H9 (cell line): ENCODE measurements around the gene PRICKLE3. TPM values are rescaled to one million over a fixed set of nuclear protein-coding genes. Genes with fewer than 3 reads are reported as not detected.

ENCODE experiments used
- DNase-seq: peaks from one replicate; pipeline ENCODE4 v3.0.0-alpha.2; 2017
- H2AFZ ChIP-seq: one replicate; pipeline ENCODE4 v1.6.1; 2013; ENCODE audit warnings: mild to moderate bottlenecking, low read length, control low read depth, moderate library complexity
- H2AK5ac ChIP-seq: 2 replicates; pipeline ENCODE4 v1.6.1; 2013; ENCODE audit warnings: low read length, control low read depth, mixed read lengths; ENCODE audit not compliant: insufficient read length
- H2BK120ac ChIP-seq: one replicate; pipeline ENCODE4 v1.6.1; 2013; ENCODE audit warnings: low read depth, mild to moderate bottlenecking, low read length, control low read depth, inconsistent platforms; ENCODE audit not compliant: poor library complexity, severe bottlenecking
- H2BK12ac ChIP-seq: 2 replicates; pipeline ENCODE4 v1.6.1; 2013; ENCODE audit warnings: low read length, control low read depth, mixed read lengths, low read depth; ENCODE audit not compliant: insufficient read length
- H2BK15ac ChIP-seq: 2 replicates; pipeline ENCODE4 v1.6.1; 2013; ENCODE audit warnings: low read depth, low read length, control low read depth
- H2BK20ac ChIP-seq: one replicate; pipeline ENCODE4 v1.6.1; 2013; ENCODE audit warnings: low read depth, mild to moderate bottlenecking, low read length, control low read depth, inconsistent platforms; ENCODE audit not compliant: poor library complexity, severe bottlenecking
- H2BK5ac ChIP-seq: 2 replicates; pipeline ENCODE4 v1.6.1; 2013; ENCODE audit warnings: low read length, control low read depth, mixed read lengths; ENCODE audit not compliant: insufficient read length
- H3K14ac ChIP-seq: 2 replicates; pipeline ENCODE4 v1.6.1; 2013; ENCODE audit warnings: low read length, control low read depth; ENCODE audit not compliant: insufficient read depth
- H3K18ac ChIP-seq: 2 replicates; pipeline ENCODE4 v1.6.1; 2013; ENCODE audit warnings: low read depth, mild to moderate bottlenecking, mixed read lengths, low read length, control low read depth; ENCODE audit not compliant: insufficient read length
- H3K23ac ChIP-seq: 2 replicates; pipeline ENCODE4 v1.6.1; 2013; ENCODE audit warnings: low read length, control low read depth, mixed read lengths, low read depth; ENCODE audit not compliant: insufficient read length
- H3K23me2 ChIP-seq: 2 replicates; pipeline ENCODE4 v1.6.1; 2013; ENCODE audit warnings: low read depth, mild to moderate bottlenecking, mixed read lengths, low read length, control low read depth; ENCODE audit not compliant: insufficient read length, poor library complexity, severe bottlenecking
- H3K27ac ChIP-seq: 2 replicates; pipeline ENCODE4 v1.5.1; 2013; ENCODE audit warnings: low read length, control low read depth, mixed read lengths, low read depth; ENCODE audit not compliant: insufficient read length
- H3K27me3 ChIP-seq: 2 replicates; pipeline ENCODE4 v1.6.1; 2013; ENCODE audit warnings: low read length, control low read depth, inconsistent platforms; ENCODE audit not compliant: insufficient read depth
- H3K4ac ChIP-seq: 2 replicates; pipeline ENCODE4 v1.6.1; 2013; ENCODE audit warnings: low read depth, mild to moderate bottlenecking, control low read depth, inconsistent platforms, low read length, moderate library complexity
- H3K4me1 ChIP-seq: 2 replicates; pipeline ENCODE4 v1.6.1; 2013; ENCODE audit warnings: low read length, control low read depth, inconsistent platforms; ENCODE audit not compliant: insufficient read depth
- H3K4me2 ChIP-seq: 2 replicates; pipeline ENCODE4 v1.6.1; 2013; ENCODE audit warnings: low read length, control low read depth, mixed read lengths; ENCODE audit not compliant: insufficient read length, insufficient read depth
- H3K56ac ChIP-seq: 2 replicates; pipeline ENCODE4 v1.6.1; 2013; ENCODE audit warnings: low read depth, mild to moderate bottlenecking, mixed read lengths, low read length, control low read depth; ENCODE audit not compliant: insufficient read length
- H3K79me1 ChIP-seq: 2 replicates; pipeline ENCODE4 v1.6.1; 2013; ENCODE audit warnings: low read depth, mild to moderate bottlenecking, moderate library complexity, low read length, control low read depth, inconsistent platforms; ENCODE audit not compliant: insufficient read depth, poor library complexity, severe bottlenecking
- H3K79me2 ChIP-seq: 2 replicates; pipeline ENCODE4 v1.6.1; 2013; ENCODE audit warnings: low read length, control low read depth, inconsistent platforms; ENCODE audit not compliant: insufficient read depth
- H3K9ac ChIP-seq: 2 replicates; pipeline ENCODE4 v1.6.1; 2013; ENCODE audit warnings: low read length, control low read depth, mixed read lengths; ENCODE audit not compliant: insufficient read length; ENCODE audit errors: extremely low read depth
- H3K9me3 ChIP-seq: one replicate; pipeline ENCODE4 v1.6.1; 2013; ENCODE audit warnings: low read depth, low read length, inconsistent platforms; ENCODE audit not compliant: control insufficient read depth
- H3T11ph ChIP-seq: one replicate; pipeline ENCODE4 v1.6.1; 2013; ENCODE audit warnings: mild to moderate bottlenecking, low read length, control low read depth, inconsistent platforms
- H4K20me1 ChIP-seq: one replicate; pipeline ENCODE4 v1.6.1; 2013; ENCODE audit not compliant: control insufficient read depth, insufficient read length, insufficient read depth
- H4K5ac ChIP-seq: 2 replicates; pipeline ENCODE4 v1.6.1; 2013; ENCODE audit warnings: low read depth, mild to moderate bottlenecking, mixed read lengths, low read length, control low read depth; ENCODE audit not compliant: insufficient read length
- H4K8ac ChIP-seq: replicated peaks from 2 replicates; pipeline ENCODE4 v1.6.1; 2013; ENCODE audit warnings: low read length, control low read depth, mixed read lengths, low read depth; ENCODE audit not compliant: insufficient read length
- H4K91ac ChIP-seq: 2 replicates; pipeline ENCODE4 v1.6.1; 2013; ENCODE audit warnings: low read depth, mild to moderate bottlenecking, moderate library complexity, mixed read lengths, low read length, control low read depth; ENCODE audit not compliant: insufficient read length
- H3K27ac Mint-ChIP-seq, 3 experiments: 2 replicates in 2 of 3; 3 replicates in 1 of 3; pipeline ENCODE4 v1.8.0; 2020 to 2021; ENCODE audit warnings: mixed read lengths in 3 of 3, mild to moderate bottlenecking in 1 of 3, moderate library complexity in 1 of 3
- H3K27me3 Mint-ChIP-seq: 2 replicates; pipeline ENCODE4 v1.8.0; 2021; ENCODE audit warnings: low read depth, mild to moderate bottlenecking, moderate library complexity, mixed read lengths
- H3K36me3 Mint-ChIP-seq, 3 experiments: 2 replicates in 2 of 3; 3 replicates in 1 of 3; pipeline ENCODE4 v1.8.0; 2020 to 2021; ENCODE audit warnings: low read depth in 3 of 3, mixed read lengths in 3 of 3; ENCODE audit not compliant: insufficient read depth in 1 of 3
- H3K4me1 Mint-ChIP-seq, 2 experiments: 2 replicates each; pipeline ENCODE4 v1.8.0; 2020; ENCODE audit warnings: mixed read lengths in 2 of 2
- H3K4me3 Mint-ChIP-seq, 2 experiments: 2 replicates in 1 of 2; 3 replicates in 1 of 2; pipeline ENCODE4 v1.8.0; 2020 to 2021; ENCODE audit warnings: mild to moderate bottlenecking in 2 of 2, mixed read lengths in 2 of 2, moderate library complexity in 1 of 2
- H3K9me3 Mint-ChIP-seq, 2 experiments: 2 replicates in 1 of 2; 3 replicates in 1 of 2; pipeline ENCODE4 v1.8.0; 2020; ENCODE audit warnings: mild to moderate bottlenecking in 2 of 2, mixed read lengths in 2 of 2, moderate library complexity in 1 of 2
- CTCF ChIP-seq: fragments of 200-600 bp; sonication (generic); conservative IDR thresholded peaks from 3 replicates; pipeline ENCODE4 v1.8.0; 2021; ENCODE audit warnings: antibody characterized with exemption, mild to moderate bottlenecking
- WGBS: extraction: QIAGEN DNeasy Blood & Tissue Kit; methylation state at CpG from one replicate; pipeline ENCODE4 v1.1.7; 2013; ENCODE audit warnings: missing lambda C conversion rate, low lambda C conversion rate, mixed read lengths; ENCODE audit not compliant: insufficient read length; ENCODE audit errors: extremely low coverage; 5-methylcytosine and 5-hydroxymethylcytosine counted together
- total RNA-seq: library from RNA; stranded (reverse); gene quantifications from 2 replicates; pipeline ENCODE4 v1.2.1, GENCODE V29; 2021

PRICKLE3 gene
- total RNA-seq, 1 experiment from 2014 or later = 9.7 TPM

DNA sequence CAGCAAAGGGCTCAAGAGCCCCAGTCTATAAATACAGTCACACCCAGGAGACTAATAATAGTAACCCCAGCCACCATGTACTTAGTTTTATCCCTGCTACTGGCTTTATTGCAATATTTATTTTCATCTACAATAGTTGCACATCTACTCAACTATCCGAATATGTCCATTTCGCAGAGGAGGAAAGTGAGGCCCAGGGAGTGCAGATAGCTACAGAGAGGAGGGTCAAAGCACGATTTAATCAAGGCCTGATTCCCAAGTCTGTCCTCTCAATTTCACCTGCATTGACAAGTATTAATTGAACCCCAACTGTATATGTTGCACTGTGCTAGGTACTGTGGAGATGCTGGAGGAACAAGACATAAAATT is 18.4 kb downstream of the PRICKLE3 start:
- no peak overlapping the region for H3K27ac Mint-ChIP-seq
- H3K36me3 Mint-ChIP-seq = peaks cover 0 to 8% (median 4%) of the 10 kb centered on the region in 3 experiments; a peak in 3 of 7 replicates
- Histone ChIP-seq H3K79me1 (no peaks in the 10 kb centered on the region), H4K8ac (no peak overlapping the region), H3K27me3 (no peaks in the 10 kb centered on the region; the same call in 1 of the 2 replicates), H2AFZ (no peak overlapping the region), H2BK5ac (no peak overlapping the region), H3K4me2 (peak overlapping the region; percentile 87), H3K9ac (no peak overlapping the region), H2BK120ac (no peak overlapping the region), H2BK12ac (no peak overlapping the region), H3K18ac (no peak overlapping the region), H4K91ac (no peak overlapping the region), H3T11ph (no peak overlapping the region), H2BK15ac (no peak overlapping the region), H3K27ac (no peak overlapping the region), H3K56ac (no peak overlapping the region), H4K20me1 (no peaks in the 10 kb centered on the region), H3K23ac (no peak overlapping the region), H3K9me3 (peaks cover 12% of the 10 kb centered on the region), H4K5ac (no peak overlapping the region), H3K23me2 (peaks cover 25% of the 10 kb centered on the region), H3K79me2 (no peaks in the 10 kb centered on the region), H3K4ac (no peak overlapping the region), H2BK20ac (no peak overlapping the region), H3K4me1 (no peaks in the 10 kb centered on the region), H3K14ac (no peak overlapping the region), H2AK5ac (no peak overlapping the region)
- H3K4me1 Mint-ChIP-seq = peaks cover 9 to 25% of the 10 kb centered on the region in 2 experiments
- DNase-seq = no peak
- peaks cover 57 to 68% of the 10 kb centered on the region in 2 experiments for H3K9me3 Mint-ChIP-seq
- peaks cover 45% of the 10 kb centered on the region for H3K27me3 Mint-ChIP-seq
- TF ChIP-seq CTCF = no peak
- peak overlapping the region; percentile 22 to 53; a peak in 4 of 5 replicates for H3K4me3 Mint-ChIP-seq
- WGBS = no CpG with 5 or more reads among the region's 3 CpGs
